NCI-H128 (cell line): ENCODE results near the gene SLC26A4.

Experiments
- DNase-seq: peaks from one replicate; lab custom pipeline; 2025; ENCODE audit not compliant: unreplicated experiment; lab: John Stamatoyannopoulos, UW

Gene SLC26A4

DNA sequence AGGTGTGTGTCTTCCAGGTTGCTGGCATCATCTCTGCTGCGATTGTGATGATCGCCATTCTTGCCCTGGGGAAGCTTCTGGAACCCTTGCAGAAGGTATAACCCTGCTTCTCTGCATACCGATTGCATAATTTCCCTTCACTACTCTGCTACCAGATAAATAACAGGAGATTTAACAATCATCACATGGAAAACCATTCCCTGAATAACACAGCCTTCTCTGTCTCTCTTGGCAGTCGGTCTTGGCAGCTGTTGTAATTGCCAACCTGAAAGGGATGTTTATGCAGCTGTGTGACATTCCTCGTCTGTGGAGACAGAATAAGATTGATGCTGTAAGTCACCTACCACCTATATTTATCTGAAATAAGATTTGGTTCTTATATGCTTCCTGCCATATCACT lies 33.8 kb downstream of the SLC26A4 start:
- no peak for DNase-seq

GRCh38 chr7:107696330-107696946 lies 35.8 kb downstream of the SLC26A4 start:
- no peak for DNase-seq

- DNase-seq = no peak
Observed at GRCh38 chr7:107697321-107698049, 36.9 kb downstream of the SLC26A4 start.

DNA sequence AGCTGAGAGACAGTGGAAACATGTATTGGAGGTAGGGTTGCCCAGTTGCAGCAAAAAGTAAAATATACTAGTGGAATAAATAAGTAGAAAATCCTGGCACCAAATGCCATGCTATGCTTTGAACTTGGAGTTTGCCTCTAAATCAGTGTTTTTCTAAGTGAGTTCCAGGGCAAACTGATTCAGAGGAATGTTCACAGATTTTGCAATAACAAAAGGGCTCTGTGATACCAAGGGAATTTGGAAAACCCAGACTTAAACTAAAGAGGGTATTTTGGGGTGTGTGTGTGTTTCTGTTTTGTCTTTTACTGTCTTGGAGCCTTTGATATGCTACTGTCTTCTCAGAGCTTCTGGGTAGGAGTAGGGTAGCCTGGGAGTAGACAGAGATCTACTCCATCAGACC lies 39.9 kb downstream of the SLC26A4 start:
- DNase-seq = no peak

DNA sequence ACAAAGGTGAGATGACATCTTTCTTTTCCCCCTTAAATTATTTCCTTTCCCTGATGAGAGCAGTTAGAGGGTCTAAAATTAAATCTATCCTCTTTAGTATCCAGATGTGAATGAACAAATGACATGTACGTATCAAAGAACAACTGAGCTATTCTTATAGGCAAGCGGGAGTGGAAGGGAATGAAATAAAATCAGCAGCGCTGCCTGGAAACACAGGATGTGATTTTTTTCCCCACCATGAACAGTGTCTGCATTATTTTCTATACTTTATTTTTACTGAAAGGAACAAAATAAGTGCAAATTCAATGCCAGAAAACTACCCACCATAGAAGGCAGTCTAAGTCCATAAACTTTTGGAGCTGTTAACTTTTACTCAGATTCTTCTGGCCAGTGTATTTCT lies 40.6 kb downstream of the SLC26A4 start:
- DNase-seq = no peak

DNA sequence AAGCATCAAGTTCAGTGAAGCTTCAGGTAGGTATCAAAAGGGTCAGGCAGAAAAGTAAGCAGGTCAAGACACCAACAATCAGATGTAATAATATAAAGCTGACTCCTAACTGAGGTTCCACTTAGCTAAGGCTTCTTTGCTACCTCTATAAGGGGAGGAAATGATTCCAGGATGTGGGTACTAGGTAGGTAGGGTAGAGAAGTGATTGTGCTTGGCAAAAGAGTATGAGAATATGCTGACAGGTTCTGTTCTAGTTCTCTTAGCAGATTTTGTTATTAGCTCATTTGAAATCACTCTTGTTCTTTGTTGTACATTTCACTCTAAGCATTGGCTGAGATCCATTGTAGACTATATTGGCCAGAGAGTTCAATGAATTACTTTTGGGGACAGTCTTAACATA lies 42.6 kb downstream of the SLC26A4 start:
- no peak for DNase-seq

- DNase-seq = no peak
Observed at GRCh38 chr7:107703872-107704271, 43.2 kb downstream of the SLC26A4 start.

DNA sequence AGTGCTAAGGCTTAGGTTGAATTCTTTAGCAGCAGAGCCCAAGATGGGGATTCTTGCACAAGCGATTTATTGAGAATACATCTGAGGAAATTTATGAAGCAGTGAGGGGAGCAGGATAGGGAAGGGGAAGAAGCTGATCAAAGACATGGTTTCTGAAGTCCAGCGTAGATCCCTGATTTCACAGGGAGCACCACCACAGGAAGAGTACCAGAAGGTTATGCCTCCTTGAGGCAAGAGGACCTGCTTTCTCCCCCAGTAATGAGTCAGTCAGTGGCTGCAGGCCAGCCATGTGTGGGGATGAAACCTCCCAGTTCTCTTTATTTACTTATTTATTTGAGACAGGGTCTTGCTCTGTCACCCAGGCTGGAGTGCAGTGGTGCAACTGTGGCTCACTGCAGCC lies 48.3 kb downstream of the SLC26A4 start:
- DNase-seq = no peak

- DNase-seq = no peak
Observed at GRCh38 chr7:107711301-107711700, 50.7 kb downstream of the SLC26A4 start.

DNA sequence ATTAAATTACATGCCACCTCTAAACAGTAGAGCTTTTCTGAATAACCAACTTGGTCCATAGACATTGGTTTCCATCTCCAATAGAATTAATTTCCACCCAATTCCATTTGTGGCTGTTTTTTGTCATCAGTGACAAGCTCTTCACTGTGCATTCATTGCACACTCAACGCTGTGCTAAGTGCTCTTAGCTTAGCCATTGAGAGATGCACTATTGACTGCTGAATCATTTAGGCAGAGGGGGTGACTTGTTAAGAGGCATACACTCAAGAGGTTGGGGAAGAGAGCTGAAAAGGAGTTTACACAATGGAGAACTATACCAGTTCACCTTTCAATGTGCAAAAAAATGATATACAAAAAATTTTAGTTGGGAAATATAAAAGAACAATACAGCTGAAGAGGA lies 51.4 kb downstream of the SLC26A4 start:
- peak; percentile 88 for DNase-seq

- DNase-seq = no peak
Observed at GRCh38 chr7:107712896-107713295, 52.3 kb downstream of the SLC26A4 start.

- no peak for DNase-seq
Observed at GRCh38 chr7:107715531-107715930, 54.9 kb downstream of the SLC26A4 start.

GRCh38 chr7:107718456-107719193 lies 58.0 kb downstream of the SLC26A4 start:
- no peak for DNase-seq

DNA sequence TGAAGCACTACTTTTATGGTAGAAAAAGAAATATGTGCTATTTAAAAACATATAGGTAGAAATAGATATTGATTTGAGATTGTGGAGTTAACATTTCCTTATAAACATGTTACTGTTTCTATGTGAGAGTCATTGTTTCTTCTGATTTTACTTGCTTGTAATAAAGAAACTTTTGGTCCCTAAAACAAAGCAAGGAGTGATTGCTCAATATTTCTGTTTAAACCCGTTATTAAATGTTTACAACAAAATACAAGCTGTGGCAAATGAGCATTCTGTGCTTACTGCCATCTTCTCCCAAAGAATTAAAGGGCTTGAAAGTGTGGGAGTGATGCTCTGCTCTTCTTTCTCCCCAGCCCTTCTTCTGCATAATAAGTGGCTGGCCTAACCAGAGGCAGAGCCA lies 60.7 kb downstream of the SLC26A4 start:
- no peak for DNase-seq

DNA sequence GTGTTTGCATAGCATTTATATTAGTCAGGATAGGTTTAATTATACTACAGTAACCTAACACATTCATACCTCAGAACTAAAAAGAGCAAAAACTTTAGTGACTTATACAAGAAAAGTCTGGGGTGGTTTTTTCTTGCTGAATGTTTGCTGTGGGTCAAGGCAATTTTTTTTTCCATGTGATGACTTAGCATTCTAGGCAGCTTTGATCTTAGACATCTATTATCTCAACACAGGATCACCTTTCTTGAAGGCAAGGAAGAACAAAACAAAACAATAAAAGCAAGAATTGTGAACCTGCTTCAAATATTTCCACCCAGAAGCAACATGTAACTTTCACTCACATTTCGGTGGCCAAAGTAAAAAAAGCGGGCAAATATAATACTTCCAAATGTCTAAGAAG lies 62.6 kb downstream of the SLC26A4 start:
- DNase-seq = no peak

DNA sequence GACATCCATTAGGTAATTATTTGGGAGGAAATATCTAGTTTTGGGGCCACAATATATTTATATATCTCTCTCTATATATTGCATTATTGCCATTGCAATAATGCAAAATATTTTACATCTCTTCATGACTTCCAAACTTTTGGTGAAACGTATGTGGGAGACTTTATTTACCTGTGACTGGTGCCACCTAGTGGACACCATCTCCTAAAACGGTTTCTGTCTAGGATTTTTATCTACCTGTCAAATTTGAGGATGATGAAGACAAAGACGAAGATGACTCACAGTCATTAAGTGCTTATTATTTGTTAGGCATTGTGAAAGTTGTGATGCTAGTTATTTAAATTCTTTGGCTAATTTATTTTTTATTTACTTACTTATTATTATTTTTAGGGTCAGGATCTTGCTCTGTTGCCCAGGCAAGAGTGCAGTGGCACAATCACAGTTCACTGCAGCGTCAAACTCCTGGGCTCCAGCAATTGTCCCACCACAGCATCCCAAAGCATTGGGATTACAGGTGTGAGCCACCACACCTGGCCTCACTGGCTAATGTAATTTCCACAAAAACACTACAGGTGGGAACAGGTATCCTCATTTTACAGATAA lies 64.6 kb downstream of the SLC26A4 start:
- DNase-seq = no peak

DNA sequence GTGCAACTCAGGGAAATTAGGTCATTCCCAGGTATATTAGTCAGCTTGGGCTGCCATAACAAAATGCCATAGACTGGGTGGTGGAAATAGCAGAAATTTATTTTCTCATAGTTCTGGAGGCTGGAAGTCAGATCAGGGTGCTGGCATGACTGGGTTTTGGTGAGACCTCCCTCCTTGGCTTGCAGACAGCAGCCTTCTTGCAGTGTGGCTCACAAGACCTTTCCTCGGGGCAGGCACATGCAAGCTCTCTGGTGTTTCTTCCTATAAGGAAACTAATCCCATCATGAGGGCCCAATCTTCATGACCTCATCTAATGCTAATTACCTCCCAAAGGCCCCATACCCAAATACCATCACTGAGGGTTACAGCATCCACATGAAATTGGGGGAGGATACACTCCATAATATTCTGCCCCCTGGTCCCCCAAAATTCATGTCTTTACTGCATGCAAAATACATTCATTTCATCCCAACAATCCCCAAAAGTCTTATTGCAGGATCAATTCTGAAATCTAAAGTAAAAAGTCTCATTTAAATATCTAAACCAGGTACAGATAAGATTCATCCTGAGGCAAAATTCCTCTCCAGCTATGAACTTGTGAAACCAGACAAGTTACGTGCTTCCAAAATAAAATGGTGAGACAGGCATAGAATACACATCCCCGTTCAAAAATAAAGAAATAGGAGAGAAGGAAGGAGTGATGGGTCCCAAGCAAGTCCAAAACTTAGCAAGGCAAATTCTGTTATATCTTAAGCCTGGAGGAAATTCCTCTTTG lies 65.9 kb downstream of the SLC26A4 start:
- DNase-seq = no peak

GRCh38 chr7:107728276-107728675 lies 67.6 kb downstream of the SLC26A4 start:
- no peak for DNase-seq

- peak; percentile 62 for DNase-seq
Observed at GRCh38 chr7:107742678-107743566, 82.3 kb downstream of the SLC26A4 start.
